Ascending aorta (tissue), 2 donors: ENCODE measurements around the gene FBXW2. TPM values are rescaled to one million over a fixed set of nuclear protein-coding genes. Genes with fewer than 3 reads are reported as not detected.
A peak's percentile ranks its signal among the peaks of the same experiment; 100 is the strongest.

Experiments used
- DNase-seq, 2 donors: peaks; one replicate each; pipeline ENCODE4 v3.0.0-alpha.2; 2019; ENCODE audit warnings: low spot score in 2 of 2
- H3K27ac ChIP-seq, 2 donors: fragments of 200-600 bp; sonication (generic); one replicate each; pipeline ENCODE4 v1.5.1; 2016 to 2017; ENCODE audit warnings: mild to moderate bottlenecking in 1 of 2
- H3K27me3 ChIP-seq: fragments of 200-600 bp; sonication (generic); one replicate; pipeline ENCODE4 v1.5.1; 2017
- H3K36me3 ChIP-seq, 2 donors: fragments of 200-600 bp; sonication (generic); one replicate each; pipeline ENCODE4 v1.5.1; 2016
- H3K4me1 ChIP-seq, 2 donors: fragments of 200-600 bp; sonication (generic); one replicate each; pipeline ENCODE4 v1.5.1; 2016 to 2017; ENCODE audit warnings: mild to moderate bottlenecking in 1 of 2
- H3K4me3 ChIP-seq, 2 donors: fragments of 200-600 bp; sonication (generic); one replicate each; pipeline ENCODE4 v1.5.1; 2016 to 2017; ENCODE audit warnings: mild to moderate bottlenecking in 1 of 2
- H3K9me3 ChIP-seq, 2 donors: fragments of 200-600 bp; sonication (generic); one replicate each; pipeline ENCODE4 v1.5.1; 2016
- CTCF ChIP-seq, 3 experiments: fragments of 200-600 bp in 2 of 3; fragments of 450-650 bp in 1 of 3; sonication (generic) in 2 of 3; IDR thresholded peaks; one replicate each; pipeline ENCODE4 v1.5.1; 2016 to 2019; ENCODE audit warnings: antibody characterized with exemption in 3 of 3, mild to moderate bottlenecking in 1 of 3, moderate library complexity in 1 of 3
- intact Hi-C: fragments of 100-400 bp; cut with DNase I; formaldehyde crosslinking; loops from one replicate; pipeline ENCODE4 v1.15.1; 2023
- total RNA-seq: library from RNA; depleted of rRNA; stranded (reverse); fragments of >200 nt; gene quantifications from one replicate; pipeline ENCODE4 v1.1.0, GENCODE V29; 2016

Gene FBXW2
- total RNA-seq, 1 donor from 2014 or later = 35.5 TPM

- Histone ChIP-seq H3K27me3 (no peaks in the 10 kb centered on the region), H3K27ac (no peak overlapping the region), H3K4me1 (peaks cover 4 to 7% of the 10 kb centered on the region in 2 donors), H3K36me3 (no peaks in the 10 kb centered on the region), H3K9me3 (no peaks in the 10 kb centered on the region), H3K4me3 (peak overlapping the region in 1 of 2 donors; percentile 70)
- TF ChIP-seq CTCF (IDR thresholded peaks at IDR 0.05) = no peak
- intact Hi-C loops = no loop called here
- no peak for DNase-seq
Observed at GRCh38 chr9:120711354-120711753, 81.9 kb downstream of the FBXW2 start.

- peak overlapping the region; percentile 7 to 51 for H3K4me3 ChIP-seq
- no peak for TF ChIP-seq CTCF (IDR thresholded peaks at IDR 0.05)
- peak overlapping the region in 1 of 2 donors; percentile 22 for H3K27ac ChIP-seq
- no peak for DNase-seq
- H3K27me3 ChIP-seq = no peaks in the 10 kb centered on the region
- intact Hi-C loops = no loop called here
- peaks cover 4 to 7% of the 10 kb centered on the region in 2 donors for H3K4me1 ChIP-seq
- no peaks in the 10 kb centered on the region for H3K9me3 ChIP-seq
- no peaks in the 10 kb centered on the region for H3K36me3 ChIP-seq
Observed at GRCh38 chr9:120710110-120710981, 82.9 kb downstream of the FBXW2 start.

GRCh38 chr9:120708526-120709224 is 84.5 kb downstream of the FBXW2 start:
- no peak overlapping the region for H3K4me3 ChIP-seq
- no peaks in the 10 kb centered on the region for H3K9me3 ChIP-seq
- DNase-seq = no peak
- no peaks in the 10 kb centered on the region for H3K4me1 ChIP-seq
- H3K27me3 ChIP-seq = no peaks in the 10 kb centered on the region
- no peak for TF ChIP-seq CTCF (IDR thresholded peaks at IDR 0.05)
- intact Hi-C loops = no loop called here
- no peak overlapping the region for H3K27ac ChIP-seq
- H3K36me3 ChIP-seq = no peaks in the 10 kb centered on the region

- no peaks in the 10 kb centered on the region for H3K36me3 ChIP-seq
- no peak for DNase-seq
- H3K4me3 ChIP-seq = no peak overlapping the region
- intact Hi-C loops = no loop called here
- H3K27me3 ChIP-seq = no peaks in the 10 kb centered on the region
- H3K27ac ChIP-seq = no peak overlapping the region
- H3K9me3 ChIP-seq = no peaks in the 10 kb centered on the region
- no peak for TF ChIP-seq CTCF (IDR thresholded peaks at IDR 0.05)
- H3K4me1 ChIP-seq = no peaks in the 10 kb centered on the region
Observed at GRCh38 chr9:120707170-120707569, 86.0 kb downstream of the FBXW2 start.

Other genes with a start within 250 kb of the FBXW2 start
- gene CDK5RAP2, start 213.2 kb downstream of the FBXW2 start, total RNA-seq = 33.6 TPM
- gene MEGF9, start 78.9 kb downstream of the FBXW2 start, total RNA-seq = 14.3 TPM
- gene PSMD5, start 49.5 kb upstream of the FBXW2 start, total RNA-seq = 18.2 TPM
- gene PHF19, start 83.8 kb upstream of the FBXW2 start, total RNA-seq = 33.0 TPM
- 16.7 TPM for gene TRAF1, start 133.4 kb upstream of the FBXW2 start, total RNA-seq